ENCODE data around the gene CRYBG3.

The CRYBG3 gene

GRCh38 chr3:97949743-97950142 is 127.9 kb downstream of the CRYBG3 start:
- DNase-seq: no peak

GRCh38 chr3:97950360-97950759 is 128.5 kb downstream of the CRYBG3 start:
- DNase-seq: no peak

GRCh38 chr3:97952280-97952679 is 130.5 kb downstream of the CRYBG3 start:
- no peak for DNase-seq

- DNase-seq: no peak
Measured at GRCh38 chr3:97952872-97953271, 131.1 kb downstream of the CRYBG3 start.

- DNase-seq: no peak
Measured at GRCh38 chr3:97954228-97954827, 132.5 kb downstream of the CRYBG3 start.

GRCh38 chr3:97956051-97956450 is 134.2 kb downstream of the CRYBG3 start:
- no peak for DNase-seq

- no peak for DNase-seq
Measured at GRCh38 chr3:97957617-97958311, 136.0 kb downstream of the CRYBG3 start.

GRCh38 chr3:97958396-97958795 is 136.6 kb downstream of the CRYBG3 start:
- DNase-seq: no peak

- DNase-seq: no peak
Measured at GRCh38 chr3:97958796-97959195, 137.0 kb downstream of the CRYBG3 start.

GRCh38 chr3:97959872-97960271 is 138.1 kb downstream of the CRYBG3 start:
- DNase-seq: no peak

GRCh38 chr3:97960551-97960950 is 138.7 kb downstream of the CRYBG3 start:
- DNase-seq: no peak

- no peak for DNase-seq
Measured at GRCh38 chr3:97960993-97961766, 139.4 kb downstream of the CRYBG3 start.

GRCh38 chr3:97967966-97968365 is 146.2 kb downstream of the CRYBG3 start:
- no peak for DNase-seq

- DNase-seq: no peak
Measured at GRCh38 chr3:97968376-97968775, 146.6 kb downstream of the CRYBG3 start.

GRCh38 chr3:97969541-97969940 is 147.7 kb downstream of the CRYBG3 start:
- DNase-seq: no peak

GRCh38 chr3:97970156-97970555 is 148.3 kb downstream of the CRYBG3 start:
- no peak for DNase-seq

- DNase-seq: no peak
Measured at GRCh38 chr3:97970956-97971620, 149.3 kb downstream of the CRYBG3 start.

- peak; percentile 78 for DNase-seq
Measured at GRCh38 chr3:97971679-97972567, 150.1 kb downstream of the CRYBG3 start, which contains the start of gene RIOX2. TSS of gene RIOX2 (minus strand) at chr3:97972431. CDS start at chr3:97967593, 4,838 bp downstream.

GRCh38 chr3:97972976-97973375 is 151.2 kb downstream of the CRYBG3 start:
- DNase-seq: no peak

GRCh38 chr3:97974996-97975395 is 153.2 kb downstream of the CRYBG3 start:
- DNase-seq: no peak

- DNase-seq: no peak
Measured at GRCh38 chr3:97975466-97975865, 153.7 kb downstream of the CRYBG3 start.

- DNase-seq: no peak
Measured at GRCh38 chr3:97979610-97980009, 157.8 kb downstream of the CRYBG3 start.

Data from 8988T (cell line).